ENCODE measurements around the gene MLLT10. TPM values are rescaled to one million over a fixed set of nuclear protein-coding genes. Genes with fewer than 3 reads are reported as not detected.

The MLLT10 gene
- total RNA-seq, 1 experiment from 2014 or later: 45.2 TPM

DNA sequence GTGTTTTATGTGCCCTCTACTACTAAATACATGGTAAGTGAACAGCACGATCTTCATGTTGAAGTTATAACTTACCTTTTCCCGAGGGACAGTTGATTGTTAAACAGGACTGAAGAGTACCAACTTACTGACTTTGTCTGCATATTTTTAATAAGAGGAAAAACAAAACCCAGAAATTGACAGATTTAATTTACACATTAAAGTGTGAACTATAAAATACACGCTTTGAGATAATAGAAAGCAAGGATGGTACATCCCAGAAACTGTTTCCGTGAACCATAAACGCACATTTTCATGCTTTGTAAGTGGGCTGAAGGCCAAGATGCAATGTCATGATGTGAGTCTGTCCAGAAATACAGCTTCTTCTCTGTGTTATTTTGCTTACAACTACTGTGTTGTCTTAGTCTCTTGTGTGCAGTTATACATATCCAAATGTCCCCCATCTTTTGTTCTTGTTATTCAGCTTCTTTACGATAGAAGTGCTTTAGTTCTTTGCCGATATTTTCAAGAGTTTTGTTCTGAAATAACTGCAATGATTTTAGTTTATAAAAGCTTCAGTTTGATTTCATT is 190.1 kb downstream of the MLLT10 start:
- no peaks in the 10 kb centered on the region for H3K9me3 ChIP-seq (ENCODE audit: control insufficient read depth in 1 of 2, insufficient read depth in 1 of 2, low read depth in 1 of 2, low read length in 2 of 2)
- 0 out of 4 replicates have a peak, but pooled peaks cover 0 to 5% of the 10 kb centered on the region in 2 experiments for H3K36me3 ChIP-seq (ENCODE audit: control insufficient read depth in 1 of 2, insufficient read depth in 2 of 2, low read length in 2 of 2)
- H3K4me2 ChIP-seq (ENCODE audit: low read length): peak overlapping the region; percentile 50
- H3K27me3 ChIP-seq (ENCODE audit: insufficient read depth, low read length): no peaks in the 10 kb centered on the region
- no peak overlapping the region for H2AFZ ChIP-seq (ENCODE audit: low read depth, low read length, poor library complexity, severe bottlenecking)
- ChIA-PET CTCF (no interaction called here), RAD21 (ENCODE audit: low non-redundant PET in 1 of 2, low total read pairs in 2 of 2, uncharacterized antibody in 2 of 2, unreplicated experiment in 2 of 2) (interaction anchor here in 1 of 2 experiments (1.1 kb wide), 2 partner anchors 228 to 445 kb away, joined by 3 to 4 read pairs; no protein-coding TSS in a partner anchor), POLR2A (interaction anchor here (1.4 kb wide), 1 partner anchor 9 kb away, joined by 3 read pairs; no protein-coding TSS in a partner anchor)
- BruUV-seq (replicated peaks): no TSS peak
- H3K27ac ChIP-seq (ENCODE audit: low read depth, low read length): no peak overlapping the region
- TF ChIP-seq POLR2A (IDR thresholded peaks at IDR 0.05; ENCODE audit: borderline replicate concordance, extremely low read depth, insufficient read depth, insufficient read length): no peak
- TF ChIP-seq, protein P1, sequence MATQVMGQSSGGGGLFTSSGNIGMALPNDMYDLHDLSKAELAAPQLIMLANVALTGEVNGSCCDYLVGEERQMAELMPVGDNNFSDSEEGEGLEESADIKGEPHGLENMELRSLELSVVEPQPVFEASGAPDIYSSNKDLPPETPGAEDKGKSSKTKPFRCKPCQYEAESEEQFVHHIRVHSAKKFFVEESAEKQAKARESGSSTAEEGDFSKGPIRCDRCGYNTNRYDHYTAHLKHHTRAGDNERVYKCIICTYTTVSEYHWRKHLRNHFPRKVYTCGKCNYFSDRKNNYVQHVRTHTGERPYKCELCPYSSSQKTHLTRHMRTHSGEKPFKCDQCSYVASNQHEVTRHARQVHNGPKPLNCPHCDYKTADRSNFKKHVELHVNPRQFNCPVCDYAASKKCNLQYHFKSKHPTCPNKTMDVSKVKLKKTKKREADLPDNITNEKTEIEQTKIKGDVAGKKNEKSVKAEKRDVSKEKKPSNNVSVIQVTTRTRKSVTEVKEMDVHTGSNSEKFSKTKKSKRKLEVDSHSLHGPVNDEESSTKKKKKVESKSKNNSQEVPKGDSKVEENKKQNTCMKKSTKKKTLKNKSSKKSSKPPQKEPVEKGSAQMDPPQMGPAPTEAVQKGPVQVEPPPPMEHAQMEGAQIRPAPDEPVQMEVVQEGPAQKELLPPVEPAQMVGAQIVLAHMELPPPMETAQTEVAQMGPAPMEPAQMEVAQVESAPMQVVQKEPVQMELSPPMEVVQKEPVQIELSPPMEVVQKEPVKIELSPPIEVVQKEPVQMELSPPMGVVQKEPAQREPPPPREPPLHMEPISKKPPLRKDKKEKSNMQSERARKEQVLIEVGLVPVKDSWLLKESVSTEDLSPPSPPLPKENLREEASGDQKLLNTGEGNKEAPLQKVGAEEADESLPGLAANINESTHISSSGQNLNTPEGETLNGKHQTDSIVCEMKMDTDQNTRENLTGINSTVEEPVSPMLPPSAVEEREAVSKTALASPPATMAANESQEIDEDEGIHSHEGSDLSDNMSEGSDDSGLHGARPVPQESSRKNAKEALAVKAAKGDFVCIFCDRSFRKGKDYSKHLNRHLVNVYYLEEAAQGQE (IDR thresholded peaks at IDR 0.05; ENCODE audit: low read depth): no peak
- TF ChIP-seq, protein P2, sequence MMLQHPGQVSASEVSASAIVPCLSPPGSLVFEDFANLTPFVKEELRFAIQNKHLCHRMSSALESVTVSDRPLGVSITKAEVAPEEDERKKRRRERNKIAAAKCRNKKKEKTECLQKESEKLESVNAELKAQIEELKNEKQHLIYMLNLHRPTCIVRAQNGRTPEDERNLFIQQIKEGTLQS (IDR thresholded peaks at IDR 0.05): no peak
- TF ChIP-seq JUND (IDR thresholded peaks at IDR 0.05): no peak
- TF ChIP-seq ZNF274 (IDR thresholded peaks at IDR 0.05; ENCODE audit: low read depth, low read length): no peak
- no peak overlapping the region for H3K9ac ChIP-seq (ENCODE audit: low read length)
- H3K79me2 ChIP-seq (ENCODE audit: insufficient read depth, low read length): 0 out of 2 replicates have a peak, but pooled peaks cover 14% of the 10 kb centered on the region
- no peak for DNase-seq (ENCODE audit: low read depth, low spot score)
- ATAC-seq: 0 out of 2 replicates have a peak, but pooled peaks have one; percentile 31
- H3K9me2 ChIP-seq (ENCODE audit: insufficient read depth): no peaks in the 10 kb centered on the region
- H3K4me1 ChIP-seq (ENCODE audit: control insufficient read depth in 1 of 2, insufficient read depth in 2 of 2, low read length in 2 of 2): peaks cover 19 to 32% of the 10 kb centered on the region in 2 experiments
- intact Hi-C loops (cut with micrococcal nuclease): no loop called here
- no peak overlapping the region for H3K4me3 ChIP-seq (replicated peaks in 1 of 2; ENCODE audit: low read depth in 1 of 2, low read length in 2 of 2)
- H4K20me1 ChIP-seq (ENCODE audit: insufficient read depth): peaks cover 15% of the 10 kb centered on the region; the same call in 1 of the 2 replicates
